GM10248 (cell line): ENCODE data around the gene AATK.

Experiments
- CTCF ChIA-PET: fragments of 300-600 bp; sonication (Branson Sonifier 250); formaldehyde crosslinking; extraction: SDS; loops from one replicate; lab custom pipeline; 2021; ENCODE audit warnings: antibody characterized with exemption; lab: Yijun Ruan, JAX
- POLR2A ChIA-PET: fragments of 350-650 bp; sonication (Branson Sonifier 250); formaldehyde crosslinking; extraction: SDS; loops from one replicate; lab custom pipeline; 2020; ENCODE audit warnings: antibody characterized with exemption; lab: Yijun Ruan, JAX
- DNase-seq: peaks from one replicate; pipeline ENCODE4 v3.0.0; 2012; ENCODE audit errors: extremely low spot score
- CTCF ChIP-seq: IDR thresholded peaks from 2 replicates; pipeline ENCODE4 v1.5.1; 2012; ENCODE audit warnings: mild to moderate bottlenecking, low read depth; ENCODE audit errors: extremely low read depth, missing control alignments, control extremely low read depth

The AATK gene

GRCh38 chr17:81137248-81137647 is 28.8 kb downstream of the AATK start:
- TF ChIP-seq CTCF = no peak

GRCh38 chr17:81136366-81136765 is 29.7 kb downstream of the AATK start:
- POLR2A ChIA-PET = interaction anchor here (0.5 kb wide), 1 partner anchor 95 kb away, joined by 5 read pairs; no protein-coding TSS in a partner anchor
- CTCF ChIA-PET = no interaction called here

More at GRCh38 chr17:81137248-81137647, 28.8 kb downstream of the AATK start:
- DNase-seq = no peak
- ChIA-PET POLR2A (no interaction called here), CTCF (no interaction called here)

GRCh38 chr17:81135505-81136278 is 30.3 kb downstream of the AATK start:
- no peak for DNase-seq
- TF ChIP-seq CTCF = no peak
- POLR2A ChIA-PET = interaction anchor here (0.5 kb wide), 1 partner anchor 94 kb away, joined by 5 read pairs; no protein-coding TSS in a partner anchor
- CTCF ChIA-PET = no interaction called here

More at GRCh38 chr17:81136366-81136765, 29.7 kb downstream of the AATK start:
- TF ChIP-seq CTCF = no peak
- no peak for DNase-seq

- CTCF ChIA-PET = interaction anchor here (0.7 to 2.1 kb wide), 6 partner anchors 8 to 350 kb away, joined by 3 to 6 read pairs (median 3); no protein-coding TSS in a partner anchor
- DNase-seq = no peak
- TF ChIP-seq CTCF = no peak
- POLR2A ChIA-PET = no interaction called here
These were observed 31.8 kb downstream of the AATK start for GRCh38 chr17:81134064-81134781.

- TF ChIP-seq CTCF = no peak
- POLR2A ChIA-PET = no interaction called here
- CTCF ChIA-PET = interaction anchor here (1.0 to 2.1 kb wide), 4 partner anchors 9 to 352 kb away, joined by 3 to 6 read pairs (median 4); no protein-coding TSS in a partner anchor
- DNase-seq = no peak
These were observed 33.0 kb downstream of the AATK start for GRCh38 chr17:81132770-81133723.

GRCh38 chr17:81132197-81132540 is 33.9 kb downstream of the AATK start:
- ChIA-PET CTCF (no interaction called here), POLR2A (no interaction called here)
- TF ChIP-seq CTCF = no peak
- DNase-seq = no peak
